H1 (cell line): ENCODE data around the gene RICTOR. TPM values are rescaled to one million over a fixed set of nuclear protein-coding genes. Genes with fewer than 3 reads are reported as not detected.

Experiments
- CEBPB ChIP-seq: IDR thresholded peaks from 2 replicates; pipeline ENCODE4 v1.6.1; 2012; ENCODE audit warnings: low read depth, low read length
- E2F6 ChIP-seq: IDR thresholded peaks from 2 replicates; pipeline ENCODE4 v1.6.1; 2012; ENCODE audit warnings: inconsistent platforms
- NANOG ChIP-seq: IDR thresholded peaks from 2 replicates; pipeline ENCODE4 v1.6.1; 2011; ENCODE audit warnings: low read length, low read depth, mild to moderate bottlenecking, inconsistent platforms; ENCODE audit not compliant: insufficient read depth, poor library complexity, severe bottlenecking
- PHF8 ChIP-seq: fragments of 200-600 bp; sonication (generic); conservative IDR thresholded peaks from 2 replicates; pipeline ENCODE4 v1.7.1; 2012; ENCODE audit warnings: low read depth, mild to moderate bottlenecking, inconsistent platforms, low read length, moderate library complexity
- POLR2AphosphoS5 ChIP-seq: IDR thresholded peaks from 2 replicates; pipeline ENCODE4 v1.6.1; 2011; ENCODE audit warnings: low read depth, low read length
- RXRA ChIP-seq: IDR thresholded peaks from 2 replicates; pipeline ENCODE4 v1.6.1; 2011; ENCODE audit warnings: low read depth, mild to moderate bottlenecking, low read length, moderate library complexity; ENCODE audit not compliant: insufficient read depth
- SP2 ChIP-seq: IDR thresholded peaks from 2 replicates; pipeline ENCODE4 v1.6.1; 2012; ENCODE audit warnings: mild to moderate bottlenecking, low read length, inconsistent platforms
- SRF ChIP-seq: IDR thresholded peaks from 2 replicates; pipeline ENCODE4 v1.6.1; 2011; ENCODE audit warnings: mild to moderate bottlenecking, low read depth, low read length, moderate library complexity
- SUZ12 ChIP-seq: fragments of 200-600 bp; sonication (generic); IDR thresholded peaks from 2 replicates; pipeline ENCODE4 v1.6.1; 2012; ENCODE audit warnings: mild to moderate bottlenecking, inconsistent platforms, low read length, moderate library complexity, mixed read lengths
- ZNF274 ChIP-seq: IDR thresholded peaks from 2 replicates; pipeline ENCODE4 v1.7.0; 2012; ENCODE audit warnings: low read length, borderline replicate concordance; ENCODE audit errors: extremely low read depth
- polyA plus RNA-seq, 7 experiments: library from polyadenylated mRNA; depleted of rRNA in 3 of 7; stranded (reverse) in 5 of 7; unstranded in 2 of 7; fragments of >200 nt in 5 of 7; fragments of 200-250 nt in 2 of 7; gene quantifications; 1 replicate in 5 of 7; 2 replicates in 1 of 7; 4 replicates in 1 of 7; pipeline versions ENCODE4 v1.2.1 to v1.2.3, GENCODE V29; 2011 to 2013; ENCODE audit warnings: missing spikeins in 2 of 7, mixed read lengths in 2 of 7
- total RNA-seq: library from RNA; stranded (reverse); fragmentation: NEBNext Ultra II Directional; extraction: Animal tissue kit (Norgen Biotek cat#: 25700); gene quantifications from 2 replicates; pipeline ENCODE4 v1.2.1, GENCODE V29; 2021
- TF ChIP-seq, protein P1 (sequence below): fragments of 300-600 bp; sonication (generic); IDR thresholded peaks from 2 replicates; pipeline ENCODE4 v1.7.1; 2012; ENCODE audit warnings: low read length, moderate library complexity, mild to moderate bottlenecking, inconsistent platforms; ENCODE audit not compliant: insufficient replicate concordance

RICTOR gene
- total and polyA plus RNA-seq, 2 of the 8 experiments (the other 6 are each of a cell fraction or from before 2014, with no cell fraction given) = 4.3 to 26.6 TPM

- TF ChIP-seq, protein P1, sequence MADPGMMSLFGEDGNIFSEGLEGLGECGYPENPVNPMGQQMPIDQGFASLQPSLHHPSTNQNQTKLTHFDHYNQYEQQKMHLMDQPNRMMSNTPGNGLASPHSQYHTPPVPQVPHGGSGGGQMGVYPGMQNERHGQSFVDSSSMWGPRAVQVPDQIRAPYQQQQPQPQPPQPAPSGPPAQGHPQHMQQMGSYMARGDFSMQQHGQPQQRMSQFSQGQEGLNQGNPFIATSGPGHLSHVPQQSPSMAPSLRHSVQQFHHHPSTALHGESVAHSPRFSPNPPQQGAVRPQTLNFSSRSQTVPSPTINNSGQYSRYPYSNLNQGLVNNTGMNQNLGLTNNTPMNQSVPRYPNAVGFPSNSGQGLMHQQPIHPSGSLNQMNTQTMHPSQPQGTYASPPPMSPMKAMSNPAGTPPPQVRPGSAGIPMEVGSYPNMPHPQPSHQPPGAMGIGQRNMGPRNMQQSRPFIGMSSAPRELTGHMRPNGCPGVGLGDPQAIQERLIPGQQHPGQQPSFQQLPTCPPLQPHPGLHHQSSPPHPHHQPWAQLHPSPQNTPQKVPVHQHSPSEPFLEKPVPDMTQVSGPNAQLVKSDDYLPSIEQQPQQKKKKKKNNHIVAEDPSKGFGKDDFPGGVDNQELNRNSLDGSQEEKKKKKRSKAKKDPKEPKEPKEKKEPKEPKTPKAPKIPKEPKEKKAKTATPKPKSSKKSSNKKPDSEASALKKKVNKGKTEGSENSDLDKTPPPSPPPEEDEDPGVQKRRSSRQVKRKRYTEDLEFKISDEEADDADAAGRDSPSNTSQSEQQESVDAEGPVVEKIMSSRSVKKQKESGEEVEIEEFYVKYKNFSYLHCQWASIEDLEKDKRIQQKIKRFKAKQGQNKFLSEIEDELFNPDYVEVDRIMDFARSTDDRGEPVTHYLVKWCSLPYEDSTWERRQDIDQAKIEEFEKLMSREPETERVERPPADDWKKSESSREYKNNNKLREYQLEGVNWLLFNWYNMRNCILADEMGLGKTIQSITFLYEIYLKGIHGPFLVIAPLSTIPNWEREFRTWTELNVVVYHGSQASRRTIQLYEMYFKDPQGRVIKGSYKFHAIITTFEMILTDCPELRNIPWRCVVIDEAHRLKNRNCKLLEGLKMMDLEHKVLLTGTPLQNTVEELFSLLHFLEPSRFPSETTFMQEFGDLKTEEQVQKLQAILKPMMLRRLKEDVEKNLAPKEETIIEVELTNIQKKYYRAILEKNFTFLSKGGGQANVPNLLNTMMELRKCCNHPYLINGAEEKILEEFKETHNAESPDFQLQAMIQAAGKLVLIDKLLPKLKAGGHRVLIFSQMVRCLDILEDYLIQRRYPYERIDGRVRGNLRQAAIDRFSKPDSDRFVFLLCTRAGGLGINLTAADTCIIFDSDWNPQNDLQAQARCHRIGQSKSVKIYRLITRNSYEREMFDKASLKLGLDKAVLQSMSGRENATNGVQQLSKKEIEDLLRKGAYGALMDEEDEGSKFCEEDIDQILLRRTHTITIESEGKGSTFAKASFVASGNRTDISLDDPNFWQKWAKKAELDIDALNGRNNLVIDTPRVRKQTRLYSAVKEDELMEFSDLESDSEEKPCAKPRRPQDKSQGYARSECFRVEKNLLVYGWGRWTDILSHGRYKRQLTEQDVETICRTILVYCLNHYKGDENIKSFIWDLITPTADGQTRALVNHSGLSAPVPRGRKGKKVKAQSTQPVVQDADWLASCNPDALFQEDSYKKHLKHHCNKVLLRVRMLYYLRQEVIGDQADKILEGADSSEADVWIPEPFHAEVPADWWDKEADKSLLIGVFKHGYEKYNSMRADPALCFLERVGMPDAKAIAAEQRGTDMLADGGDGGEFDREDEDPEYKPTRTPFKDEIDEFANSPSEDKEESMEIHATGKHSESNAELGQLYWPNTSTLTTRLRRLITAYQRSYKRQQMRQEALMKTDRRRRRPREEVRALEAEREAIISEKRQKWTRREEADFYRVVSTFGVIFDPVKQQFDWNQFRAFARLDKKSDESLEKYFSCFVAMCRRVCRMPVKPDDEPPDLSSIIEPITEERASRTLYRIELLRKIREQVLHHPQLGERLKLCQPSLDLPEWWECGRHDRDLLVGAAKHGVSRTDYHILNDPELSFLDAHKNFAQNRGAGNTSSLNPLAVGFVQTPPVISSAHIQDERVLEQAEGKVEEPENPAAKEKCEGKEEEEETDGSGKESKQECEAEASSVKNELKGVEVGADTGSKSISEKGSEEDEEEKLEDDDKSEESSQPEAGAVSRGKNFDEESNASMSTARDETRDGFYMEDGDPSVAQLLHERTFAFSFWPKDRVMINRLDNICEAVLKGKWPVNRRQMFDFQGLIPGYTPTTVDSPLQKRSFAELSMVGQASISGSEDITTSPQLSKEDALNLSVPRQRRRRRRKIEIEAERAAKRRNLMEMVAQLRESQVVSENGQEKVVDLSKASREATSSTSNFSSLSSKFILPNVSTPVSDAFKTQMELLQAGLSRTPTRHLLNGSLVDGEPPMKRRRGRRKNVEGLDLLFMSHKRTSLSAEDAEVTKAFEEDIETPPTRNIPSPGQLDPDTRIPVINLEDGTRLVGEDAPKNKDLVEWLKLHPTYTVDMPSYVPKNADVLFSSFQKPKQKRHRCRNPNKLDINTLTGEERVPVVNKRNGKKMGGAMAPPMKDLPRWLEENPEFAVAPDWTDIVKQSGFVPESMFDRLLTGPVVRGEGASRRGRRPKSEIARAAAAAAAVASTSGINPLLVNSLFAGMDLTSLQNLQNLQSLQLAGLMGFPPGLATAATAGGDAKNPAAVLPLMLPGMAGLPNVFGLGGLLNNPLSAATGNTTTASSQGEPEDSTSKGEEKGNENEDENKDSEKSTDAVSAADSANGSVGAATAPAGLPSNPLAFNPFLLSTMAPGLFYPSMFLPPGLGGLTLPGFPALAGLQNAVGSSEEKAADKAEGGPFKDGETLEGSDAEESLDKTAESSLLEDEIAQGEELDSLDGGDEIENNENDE = no peak
- TF ChIP-seq SRF (no peak), RXRA (no peak), CEBPB (no peak), E2F6 (no peak), POLR2AphosphoS5 (no peak), PHF8 (no peak), NANOG (no peak), SP2 (no peak), ZNF274 (no peak), SUZ12 (no peak)
- TF ChIP-seq, all 59 proteins: peak for 0
Observed at GRCh38 chr5:38911933-38912332, 162.3 kb downstream of the RICTOR start (continued).
